MCF 10A (cell line): ENCODE data around the gene KRT74. TPM values are rescaled to one million over a fixed set of nuclear protein-coding genes. Genes with fewer than 3 reads are reported as not detected.

ENCODE experiments used
- BruUV-seq: library from RNA; stranded (reverse); fragments of 400-500 nt; replicated peaks from 2 replicates; lab custom pipeline; 2021; lab: Mats Ljungman, UMichigan
- CTCF ChIA-PET: fragments of 300-600 bp; sonication (Branson Sonifier 250); formaldehyde crosslinking; extraction: SDS; loops from one replicate; lab custom pipeline; 2021; ENCODE audit warnings: antibody characterized with exemption, inconsistent platforms; lab: Yijun Ruan, JAX
- POLR2A ChIA-PET: fragments of 300-600, 350-650 bp; sonication (Branson Sonifier 250); formaldehyde crosslinking; extraction: SDS; loops from one replicate; lab custom pipeline; 2020; ENCODE audit warnings: antibody characterized with exemption, inconsistent platforms; lab: Yijun Ruan, JAX
- DNase-seq: peaks from one replicate; pipeline ENCODE4 v3.0.0-alpha.2; 2018; ENCODE audit not compliant: unreplicated experiment
- H3K27ac Mint-ChIP-seq: one replicate; pipeline ENCODE4 v1.8.0; 2022; ENCODE audit warnings: mild to moderate bottlenecking, low read depth, mixed read lengths; ENCODE audit not compliant: unreplicated experiment
- H3K27me3 Mint-ChIP-seq: one replicate; pipeline ENCODE4 v1.8.0; 2022; ENCODE audit warnings: mixed read lengths; ENCODE audit not compliant: insufficient read depth, unreplicated experiment
- H3K36me3 Mint-ChIP-seq: one replicate; pipeline ENCODE4 v1.8.0; 2022; ENCODE audit warnings: mild to moderate bottlenecking, moderate library complexity, mixed read lengths; ENCODE audit not compliant: insufficient read depth, unreplicated experiment
- H3K4me1 Mint-ChIP-seq: one replicate; pipeline ENCODE4 v1.8.0; 2022; ENCODE audit warnings: mixed read lengths; ENCODE audit not compliant: insufficient read depth, unreplicated experiment
- H3K4me3 Mint-ChIP-seq: one replicate; pipeline ENCODE4 v1.8.0; 2022; ENCODE audit warnings: mild to moderate bottlenecking, moderate library complexity, mixed read lengths; ENCODE audit not compliant: unreplicated experiment
- H3K9me3 Mint-ChIP-seq: one replicate; pipeline ENCODE4 v1.8.0; 2022; ENCODE audit warnings: mixed read lengths; ENCODE audit not compliant: unreplicated experiment
- intact Hi-C: fragments of 100-400 bp; cut with micrococcal nuclease; formaldehyde crosslinking; loops from 2 replicates; pipeline ENCODE4 v1.14.1; 2022
- total RNA-seq: library from RNA; stranded (reverse); gene quantifications from 2 replicates; pipeline ENCODE4 v1.2.3, GENCODE V29; 2022
- TF ChIP-seq, protein P1 (sequence below): fragments of 200-600 bp; IDR thresholded peaks from one replicate; pipeline ENCODE4 v1.8.0; 2022; ENCODE audit warnings: antibody characterized with exemption, mild to moderate bottlenecking; ENCODE audit not compliant: unreplicated experiment

Gene KRT74
- total RNA-seq, 1 experiment from 2014 or later, result not detected

GRCh38 chr12:52534482-52534881, 39.2 kb downstream of the KRT74 start:
- Mint-ChIP-seq H3K36me3 (no peaks in the 10 kb centered on the region), H3K4me3 (no peak overlapping the region), H3K9me3 (no peaks in the 10 kb centered on the region), H3K27me3 (no peaks in the 10 kb centered on the region), H3K27ac (no peak overlapping the region), H3K4me1 (peaks cover 17% of the 10 kb centered on the region)
- ChIA-PET POLR2A (interaction anchor here (0.9 to 2.1 kb wide), 3 partner anchors 10 to 42 kb away, joined by 3 to 8 read pairs (median 7); no protein-coding TSS in a partner anchor), CTCF (interaction anchor here (0.8 to 1.5 kb wide), 4 partner anchors 11 to 142 kb away, joined by 3 to 6 read pairs (median 4); no protein-coding TSS in a partner anchor)
- BruUV-seq, result no TSS peak
- TF ChIP-seq, protein P1, sequence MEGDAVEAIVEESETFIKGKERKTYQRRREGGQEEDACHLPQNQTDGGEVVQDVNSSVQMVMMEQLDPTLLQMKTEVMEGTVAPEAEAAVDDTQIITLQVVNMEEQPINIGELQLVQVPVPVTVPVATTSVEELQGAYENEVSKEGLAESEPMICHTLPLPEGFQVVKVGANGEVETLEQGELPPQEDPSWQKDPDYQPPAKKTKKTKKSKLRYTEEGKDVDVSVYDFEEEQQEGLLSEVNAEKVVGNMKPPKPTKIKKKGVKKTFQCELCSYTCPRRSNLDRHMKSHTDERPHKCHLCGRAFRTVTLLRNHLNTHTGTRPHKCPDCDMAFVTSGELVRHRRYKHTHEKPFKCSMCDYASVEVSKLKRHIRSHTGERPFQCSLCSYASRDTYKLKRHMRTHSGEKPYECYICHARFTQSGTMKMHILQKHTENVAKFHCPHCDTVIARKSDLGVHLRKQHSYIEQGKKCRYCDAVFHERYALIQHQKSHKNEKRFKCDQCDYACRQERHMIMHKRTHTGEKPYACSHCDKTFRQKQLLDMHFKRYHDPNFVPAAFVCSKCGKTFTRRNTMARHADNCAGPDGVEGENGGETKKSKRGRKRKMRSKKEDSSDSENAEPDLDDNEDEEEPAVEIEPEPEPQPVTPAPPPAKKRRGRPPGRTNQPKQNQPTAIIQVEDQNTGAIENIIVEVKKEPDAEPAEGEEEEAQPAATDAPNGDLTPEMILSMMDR, result peak; percentile 11
- DNase-seq, result peak; percentile 25
- intact Hi-C loops, result no loop called here

GRCh38 chr12:52533686-52534470, 39.8 kb downstream of the KRT74 start:
- no TSS peak for BruUV-seq
- intact Hi-C loops, result no loop called here
- Mint-ChIP-seq H3K27ac (no peak overlapping the region), H3K9me3 (no peaks in the 10 kb centered on the region), H3K36me3 (no peaks in the 10 kb centered on the region), H3K4me1 (peaks cover 11% of the 10 kb centered on the region), H3K4me3 (no peak overlapping the region), H3K27me3 (no peaks in the 10 kb centered on the region)
- ChIA-PET POLR2A (interaction anchor here (0.9 to 2.1 kb wide), 2 partner anchors 9 to 42 kb away, joined by 3 to 8 read pairs; no protein-coding TSS in a partner anchor), CTCF (interaction anchor here (0.6 to 1.5 kb wide), 6 partner anchors 12 to 418 kb away, joined by 3 to 6 read pairs (median 4); no protein-coding TSS in a partner anchor)
- DNase-seq, result no peak
- TF ChIP-seq, protein P1, result no peak

- Mint-ChIP-seq H3K36me3 (no peaks in the 10 kb centered on the region), H3K4me1 (peaks cover 6% of the 10 kb centered on the region), H3K4me3 (no peak overlapping the region), H3K9me3 (no peaks in the 10 kb centered on the region), H3K27me3 (no peaks in the 10 kb centered on the region), H3K27ac (peak overlapping the region; percentile 73)
- no TSS peak for BruUV-seq
- no peak for DNase-seq
- intact Hi-C loops, result no loop called here
- TF ChIP-seq, protein P1, result no peak
- CTCF ChIA-PET, result interaction anchor here (1.2 to 1.5 kb wide), 5 partner anchors 13 to 348 kb away, joined by 3 to 6 read pairs (median 4); no protein-coding TSS in a partner anchor
- POLR2A ChIA-PET, result interaction anchor here (0.7 to 1.4 kb wide), 3 partner anchors 17 to 806 kb away, joined by 3 to 5 read pairs (median 3); no protein-coding TSS in a partner anchor
These were observed 41.0 kb downstream of the KRT74 start for GRCh38 chr12:52532636-52533035.
